Activated CD4-positive, CD25-positive, alpha-beta regulatory T cell treated with anti-CD3 and anti-CD28 coated beads, Interleukin-2, amount 50 U/mL, for 72 hours (primary cell): ENCODE measurements around the gene MPZL1.
A peak's percentile ranks its signal among the peaks of the same experiment; 100 is the strongest.

ENCODE experiments used
- DNase-seq: peaks from one replicate; pipeline ENCODE4 v3.0.0; 2021

Gene MPZL1

GRCh38 chr1:167721617-167722151 is at the start of gene MPZL1:
Gene MPZL1, plus strand, starts transcription at chr1:167721982. Its CDS starts 170 bp downstream, at chr1:167722152.
- DNase-seq: peak; percentile 94

- no peak for DNase-seq
These were observed 49.0 kb upstream of the MPZL1 start for GRCh38 chr1:167672831-167673230.

- no peak for DNase-seq
These were observed 48.5 kb upstream of the MPZL1 start for GRCh38 chr1:167673265-167673664.

- DNase-seq: no peak
These were observed 47.6 kb upstream of the MPZL1 start for GRCh38 chr1:167674156-167674555.

- DNase-seq: no peak
These were observed 46.3 kb upstream of the MPZL1 start for GRCh38 chr1:167675440-167675839.

GRCh38 chr1:167676205-167676915 is 45.4 kb upstream of the MPZL1 start:
- DNase-seq: no peak

- no peak for DNase-seq
These were observed 44.6 kb upstream of the MPZL1 start for GRCh38 chr1:167676916-167677848.

GRCh38 chr1:167678422-167678821 is 43.4 kb upstream of the MPZL1 start:
- DNase-seq: no peak

- no peak for DNase-seq
These were observed 42.9 kb upstream of the MPZL1 start for GRCh38 chr1:167678838-167679237.

- no peak for DNase-seq
These were observed 42.1 kb upstream of the MPZL1 start for GRCh38 chr1:167679714-167680113.

GRCh38 chr1:167681024-167681423 is 40.8 kb upstream of the MPZL1 start:
- DNase-seq: no peak

- DNase-seq: no peak
These were observed 40.2 kb upstream of the MPZL1 start for GRCh38 chr1:167681451-167682098.

- no peak for DNase-seq
These were observed 38.6 kb upstream of the MPZL1 start for GRCh38 chr1:167683226-167683625.

- no peak for DNase-seq
These were observed 37.9 kb upstream of the MPZL1 start for GRCh38 chr1:167683641-167684502.

GRCh38 chr1:167685844-167686243 is 35.9 kb upstream of the MPZL1 start:
- DNase-seq: no peak

- DNase-seq: peak; percentile 75
These were observed 33.8 kb upstream of the MPZL1 start for GRCh38 chr1:167687919-167688519.

GRCh38 chr1:167689567-167689920 is 32.2 kb upstream of the MPZL1 start:
- DNase-seq: no peak

GRCh38 chr1:167690053-167690452 is 31.7 kb upstream of the MPZL1 start:
- no peak for DNase-seq

GRCh38 chr1:167693425-167694045 is 28.2 kb upstream of the MPZL1 start:
- DNase-seq: no peak

GRCh38 chr1:167694691-167695090 is 27.1 kb upstream of the MPZL1 start:
- no peak for DNase-seq

- DNase-seq: no peak
These were observed 26.6 kb upstream of the MPZL1 start for GRCh38 chr1:167695147-167695546.
